Measurements from ENCODE around the gene KRT2.

DNA sequence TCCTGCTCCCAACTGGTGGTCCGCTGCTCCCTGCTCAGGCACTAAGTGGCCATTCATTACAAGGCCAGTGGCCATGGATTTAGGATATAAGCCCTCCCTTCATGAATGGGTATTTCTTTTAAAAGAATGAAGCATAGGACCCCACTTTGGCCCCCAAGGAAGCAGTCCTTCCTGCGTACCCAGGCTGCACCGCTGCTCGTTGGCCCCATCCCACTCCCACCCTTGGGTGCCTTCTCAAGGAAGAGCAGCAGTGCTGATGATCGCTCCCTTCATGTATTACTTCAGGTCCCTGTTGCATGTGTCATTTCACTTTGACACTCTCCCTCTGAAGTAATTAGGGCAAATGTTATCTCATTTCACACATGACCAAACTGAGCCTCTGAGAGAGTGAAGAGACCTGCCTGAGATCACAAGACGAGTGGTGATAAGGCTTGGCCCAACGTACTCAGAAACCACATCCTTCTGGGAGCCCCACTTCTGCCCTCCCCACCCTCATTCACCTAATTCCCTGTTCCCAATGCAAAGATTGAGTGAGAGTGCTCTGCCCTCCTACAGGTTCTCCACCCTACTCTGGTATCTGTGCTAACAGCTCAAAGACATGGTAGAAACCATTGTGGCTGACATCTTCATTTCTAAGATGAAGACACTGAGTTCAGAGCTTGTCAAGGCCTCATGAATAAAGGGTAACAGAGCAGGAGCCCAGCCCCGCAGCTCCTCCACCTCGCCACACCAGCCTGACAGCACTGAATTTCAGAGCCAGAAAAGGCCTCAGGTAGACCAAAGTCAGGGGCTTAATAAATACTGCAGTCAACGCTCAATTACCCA lies 10.3 kb upstream of the KRT2 start:
- TF ChIP-seq NFIC (IDR thresholded peaks at IDR 0.05), result peak; percentile 92
- TF ChIP-seq FOXP1 (CRISPR knock-in tag; IDR thresholded peaks at IDR 0.05), result no peak
- TF ChIP-seq, protein P1, sequence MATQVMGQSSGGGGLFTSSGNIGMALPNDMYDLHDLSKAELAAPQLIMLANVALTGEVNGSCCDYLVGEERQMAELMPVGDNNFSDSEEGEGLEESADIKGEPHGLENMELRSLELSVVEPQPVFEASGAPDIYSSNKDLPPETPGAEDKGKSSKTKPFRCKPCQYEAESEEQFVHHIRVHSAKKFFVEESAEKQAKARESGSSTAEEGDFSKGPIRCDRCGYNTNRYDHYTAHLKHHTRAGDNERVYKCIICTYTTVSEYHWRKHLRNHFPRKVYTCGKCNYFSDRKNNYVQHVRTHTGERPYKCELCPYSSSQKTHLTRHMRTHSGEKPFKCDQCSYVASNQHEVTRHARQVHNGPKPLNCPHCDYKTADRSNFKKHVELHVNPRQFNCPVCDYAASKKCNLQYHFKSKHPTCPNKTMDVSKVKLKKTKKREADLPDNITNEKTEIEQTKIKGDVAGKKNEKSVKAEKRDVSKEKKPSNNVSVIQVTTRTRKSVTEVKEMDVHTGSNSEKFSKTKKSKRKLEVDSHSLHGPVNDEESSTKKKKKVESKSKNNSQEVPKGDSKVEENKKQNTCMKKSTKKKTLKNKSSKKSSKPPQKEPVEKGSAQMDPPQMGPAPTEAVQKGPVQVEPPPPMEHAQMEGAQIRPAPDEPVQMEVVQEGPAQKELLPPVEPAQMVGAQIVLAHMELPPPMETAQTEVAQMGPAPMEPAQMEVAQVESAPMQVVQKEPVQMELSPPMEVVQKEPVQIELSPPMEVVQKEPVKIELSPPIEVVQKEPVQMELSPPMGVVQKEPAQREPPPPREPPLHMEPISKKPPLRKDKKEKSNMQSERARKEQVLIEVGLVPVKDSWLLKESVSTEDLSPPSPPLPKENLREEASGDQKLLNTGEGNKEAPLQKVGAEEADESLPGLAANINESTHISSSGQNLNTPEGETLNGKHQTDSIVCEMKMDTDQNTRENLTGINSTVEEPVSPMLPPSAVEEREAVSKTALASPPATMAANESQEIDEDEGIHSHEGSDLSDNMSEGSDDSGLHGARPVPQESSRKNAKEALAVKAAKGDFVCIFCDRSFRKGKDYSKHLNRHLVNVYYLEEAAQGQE (IDR thresholded peaks at IDR 0.05; ENCODE audit: borderline replicate concordance), result peak; percentile 39; the same call in 1 of the 2 replicates
- TF ChIP-seq, protein P1 (CRISPR knock-in tag; IDR thresholded peaks at IDR 0.05; ENCODE audit: low read depth), result peak; percentile 71; the same call in 1 of the 2 replicates
- TF ChIP-seq, protein P2, sequence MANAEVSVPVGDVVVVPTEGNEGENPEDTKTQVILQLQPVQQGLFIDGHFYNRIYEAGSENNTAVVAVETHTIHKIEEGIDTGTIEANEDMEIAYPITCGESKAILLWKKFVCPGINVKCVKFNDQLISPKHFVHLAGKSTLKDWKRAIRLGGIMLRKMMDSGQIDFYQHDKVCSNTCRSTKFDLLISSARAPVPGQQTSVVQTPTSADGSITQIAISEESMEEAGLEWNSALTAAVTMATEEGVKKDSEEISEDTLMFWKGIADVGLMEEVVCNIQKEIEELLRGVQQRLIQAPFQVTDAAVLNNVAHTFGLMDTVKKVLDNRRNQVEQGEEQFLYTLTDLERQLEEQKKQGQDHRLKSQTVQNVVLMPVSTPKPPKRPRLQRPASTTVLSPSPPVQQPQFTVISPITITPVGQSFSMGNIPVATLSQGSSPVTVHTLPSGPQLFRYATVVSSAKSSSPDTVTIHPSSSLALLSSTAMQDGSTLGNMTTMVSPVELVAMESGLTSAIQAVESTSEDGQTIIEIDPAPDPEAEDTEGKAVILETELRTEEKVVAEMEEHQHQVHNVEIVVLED (CRISPR knock-in tag; IDR thresholded peaks at IDR 0.05), result no peak; the same call in 1 of the 2 replicates

All from K562 (cell line).